DOHH2 (cell line): ENCODE data around the gene RCN1.

ENCODE experiments used
- H3F3A ChIP-seq: fragments of 200-600 bp; sonication (generic), shearing (Covaris generic); 2 replicates; pipeline ENCODE4 v1.6.0; 2016; ENCODE audit warnings: antibody characterized with exemption, mild to moderate bottlenecking; ENCODE audit not compliant: control insufficient read depth, insufficient read depth
- H3K27ac ChIP-seq: fragments of 200-600 bp; sonication (generic); 2 replicates; pipeline ENCODE4 v1.5.1; 2014; ENCODE audit warnings: low read depth, mild to moderate bottlenecking, low read length, moderate library complexity
- H3K27me3 ChIP-seq: fragments of 200-600 bp; sonication (generic); 2 replicates; pipeline ENCODE4 v1.6.1; 2014; ENCODE audit warnings: mild to moderate bottlenecking, low read length, mixed read lengths; ENCODE audit not compliant: control insufficient read depth
- H3K36me3 ChIP-seq: fragments of 200-600 bp; sonication (generic); 2 replicates; pipeline ENCODE4 v1.6.1; 2014; ENCODE audit warnings: mild to moderate bottlenecking, low read length, moderate library complexity, mixed read lengths; ENCODE audit not compliant: control insufficient read depth
- H3K4me1 ChIP-seq: fragments of 200-600 bp; sonication (generic); 2 replicates; pipeline ENCODE4 v1.6.1; 2014; ENCODE audit warnings: mild to moderate bottlenecking, low read length, mixed read lengths; ENCODE audit not compliant: control insufficient read depth
- H3K4me2 ChIP-seq: fragments of 200-600 bp; sonication (generic); 2 replicates; pipeline ENCODE4 v1.6.0; 2014; ENCODE audit warnings: mild to moderate bottlenecking, low read length, moderate library complexity
- H3K4me3 ChIP-seq: fragments of 200-600 bp; sonication (generic); 2 replicates; pipeline ENCODE4 v1.5.1; 2014; ENCODE audit warnings: mild to moderate bottlenecking, low read length, mixed read lengths
- H3K79me2 ChIP-seq: fragments of 200-600 bp; sonication (generic); 2 replicates; pipeline ENCODE4 v1.6.1; 2014; ENCODE audit warnings: mild to moderate bottlenecking, low read length, mixed read lengths; ENCODE audit not compliant: control insufficient read depth
- H3K9me2 ChIP-seq: fragments of 200-600 bp; sonication (generic); replicated peaks from 2 replicates; pipeline ENCODE4 v1.6.1; 2014; ENCODE audit warnings: mild to moderate bottlenecking, low read length, mixed read lengths; ENCODE audit not compliant: control insufficient read depth
- H3K9me3 ChIP-seq: fragments of 200-600 bp; sonication (generic); 2 replicates; pipeline ENCODE4 v1.6.1; 2014; ENCODE audit warnings: antibody characterized with exemption, low read length, mixed read lengths; ENCODE audit not compliant: control insufficient read depth, insufficient read depth
- H4K20me1 ChIP-seq: fragments of 200-600 bp; sonication (generic); 2 replicates; pipeline ENCODE4 v1.6.0; 2014; ENCODE audit warnings: low read depth, mild to moderate bottlenecking, antibody characterized with exemption, low read length, moderate library complexity; ENCODE audit not compliant: control insufficient read depth, insufficient read depth
- EZH2phosphoT487 ChIP-seq: fragments of 200-600 bp; sonication (generic); IDR thresholded peaks from 2 replicates; pipeline ENCODE4 v1.6.1; 2017; ENCODE audit warnings: borderline replicate concordance, mild to moderate bottlenecking, antibody characterized with exemption, low read length, moderate library complexity, mixed read lengths
- TF ChIP-seq, protein P1 (sequence below): fragments of 200-600 bp; sonication (generic); IDR thresholded peaks from one replicate; pipeline ENCODE4 v1.5.1; 2014; ENCODE audit warnings: antibody characterized with exemption, mild to moderate bottlenecking, low read depth, low read length; ENCODE audit not compliant: poor library complexity, severe bottlenecking

Gene RCN1

DNA sequence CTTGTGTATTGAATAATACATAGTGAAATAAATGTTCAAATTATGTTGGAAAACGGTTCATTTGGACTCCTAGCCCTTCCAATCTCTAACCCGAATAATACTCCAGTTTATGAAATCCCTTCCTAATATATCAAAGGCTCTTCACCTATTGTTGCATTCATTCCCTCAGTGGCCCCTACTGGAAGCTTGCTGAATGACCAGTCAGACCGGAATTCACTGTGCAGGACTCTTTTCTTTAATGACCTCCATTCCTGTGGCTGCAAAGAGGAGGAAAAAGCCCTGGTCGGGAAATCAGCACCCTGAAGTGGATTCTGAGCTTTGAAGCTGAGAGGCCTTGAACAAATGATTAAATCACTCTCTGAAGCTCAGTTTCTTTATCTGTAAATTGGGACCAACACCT is 19.1 kb upstream of the RCN1 start:
- no peaks in the 10 kb centered on the region for H4K20me1 ChIP-seq
- no peak overlapping the region for H3K4me2 ChIP-seq
- no peak overlapping the region for H3K4me3 ChIP-seq
- no peaks in the 10 kb centered on the region for H3K27me3 ChIP-seq
- no peaks in the 10 kb centered on the region for H3K79me2 ChIP-seq
- no peaks in the 10 kb centered on the region for H3K36me3 ChIP-seq
- no peaks in the 10 kb centered on the region for H3K9me2 ChIP-seq
- no peaks in the 10 kb centered on the region for H3K4me1 ChIP-seq
- no peak for TF ChIP-seq EZH2phosphoT487
- TF ChIP-seq, protein P1, sequence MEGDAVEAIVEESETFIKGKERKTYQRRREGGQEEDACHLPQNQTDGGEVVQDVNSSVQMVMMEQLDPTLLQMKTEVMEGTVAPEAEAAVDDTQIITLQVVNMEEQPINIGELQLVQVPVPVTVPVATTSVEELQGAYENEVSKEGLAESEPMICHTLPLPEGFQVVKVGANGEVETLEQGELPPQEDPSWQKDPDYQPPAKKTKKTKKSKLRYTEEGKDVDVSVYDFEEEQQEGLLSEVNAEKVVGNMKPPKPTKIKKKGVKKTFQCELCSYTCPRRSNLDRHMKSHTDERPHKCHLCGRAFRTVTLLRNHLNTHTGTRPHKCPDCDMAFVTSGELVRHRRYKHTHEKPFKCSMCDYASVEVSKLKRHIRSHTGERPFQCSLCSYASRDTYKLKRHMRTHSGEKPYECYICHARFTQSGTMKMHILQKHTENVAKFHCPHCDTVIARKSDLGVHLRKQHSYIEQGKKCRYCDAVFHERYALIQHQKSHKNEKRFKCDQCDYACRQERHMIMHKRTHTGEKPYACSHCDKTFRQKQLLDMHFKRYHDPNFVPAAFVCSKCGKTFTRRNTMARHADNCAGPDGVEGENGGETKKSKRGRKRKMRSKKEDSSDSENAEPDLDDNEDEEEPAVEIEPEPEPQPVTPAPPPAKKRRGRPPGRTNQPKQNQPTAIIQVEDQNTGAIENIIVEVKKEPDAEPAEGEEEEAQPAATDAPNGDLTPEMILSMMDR = no peak
- H3K9me3 ChIP-seq = no peaks in the 10 kb centered on the region
- no peaks in the 10 kb centered on the region for H3F3A ChIP-seq
- H3K27ac ChIP-seq = no peak overlapping the region

DNA sequence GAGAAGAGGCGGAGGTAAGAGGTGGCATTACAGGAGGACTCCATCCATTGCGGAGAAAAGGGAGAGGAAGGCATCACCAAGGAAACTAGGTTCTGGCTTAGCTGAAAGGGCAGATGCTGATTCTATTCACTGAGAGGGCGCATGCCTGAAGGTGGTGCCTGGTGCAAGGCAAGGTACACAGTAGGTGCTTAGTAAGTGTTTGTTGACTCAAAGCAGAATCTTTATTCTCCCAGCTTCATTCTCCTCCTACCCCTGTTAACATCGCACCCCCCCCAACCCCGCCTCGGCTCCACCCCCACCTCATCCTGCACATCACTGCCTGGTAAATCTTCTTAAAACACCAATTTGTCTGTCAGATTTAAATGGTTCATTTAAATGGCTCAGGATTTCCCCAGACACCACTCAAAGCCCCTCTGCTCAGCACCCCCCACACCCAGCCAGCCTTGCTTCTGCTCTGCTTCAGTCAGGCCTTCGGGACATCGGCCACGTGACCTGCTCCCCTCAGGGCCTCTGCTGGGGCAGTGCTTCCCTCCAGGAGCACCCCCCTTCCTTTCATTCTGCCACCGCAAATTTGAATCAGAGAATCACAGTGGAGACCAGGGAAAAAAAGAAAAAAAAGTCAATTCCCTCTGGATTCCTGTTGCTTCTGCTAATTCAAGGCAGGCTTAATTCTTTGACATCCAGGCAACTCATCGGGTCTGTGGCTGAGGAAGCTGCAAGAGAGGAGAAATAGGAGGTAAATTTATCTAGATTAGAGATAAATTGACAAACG is 17.8 kb upstream of the RCN1 start:
- no peaks in the 10 kb centered on the region for H4K20me1 ChIP-seq
- no peaks in the 10 kb centered on the region for H3K4me1 ChIP-seq
- no peaks in the 10 kb centered on the region for H3K27me3 ChIP-seq
- no peaks in the 10 kb centered on the region for H3K79me2 ChIP-seq
- H3K4me2 ChIP-seq = no peak overlapping the region
- H3K9me2 ChIP-seq = no peaks in the 10 kb centered on the region
- H3K9me3 ChIP-seq = no peaks in the 10 kb centered on the region
- TF ChIP-seq, protein P1 = no peak
- TF ChIP-seq EZH2phosphoT487 = no peak
- H3K36me3 ChIP-seq = no peaks in the 10 kb centered on the region
- no peak overlapping the region for H3K27ac ChIP-seq
- H3K4me3 ChIP-seq = no peak overlapping the region
- H3F3A ChIP-seq = no peaks in the 10 kb centered on the region

DNA sequence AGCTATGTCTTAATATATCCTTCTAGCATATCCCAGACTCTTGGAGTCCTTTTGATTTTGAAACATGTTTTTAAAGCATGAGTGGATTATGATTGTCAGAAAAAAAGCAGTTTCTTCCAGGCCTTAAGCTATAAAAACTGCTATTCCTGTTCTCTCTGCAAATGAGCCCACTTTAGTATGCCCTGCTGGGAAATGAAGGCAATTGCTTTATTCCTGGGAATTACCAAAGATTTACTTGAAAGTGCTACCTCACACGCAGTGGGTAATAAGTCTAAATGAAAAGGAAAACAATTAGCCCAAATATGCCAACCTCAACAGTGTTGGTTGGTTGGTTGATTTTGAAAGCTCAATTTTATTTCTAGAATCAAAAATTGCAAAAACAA is 17.2 kb upstream of the RCN1 start:
- no peak overlapping the region for H3K4me3 ChIP-seq
- H3K79me2 ChIP-seq = no peaks in the 10 kb centered on the region
- TF ChIP-seq EZH2phosphoT487 = no peak
- TF ChIP-seq, protein P1 = no peak
- no peak overlapping the region for H3K4me2 ChIP-seq
- H3K27ac ChIP-seq = no peak overlapping the region
- no peaks in the 10 kb centered on the region for H3K4me1 ChIP-seq
- no peaks in the 10 kb centered on the region for H3K27me3 ChIP-seq
- no peaks in the 10 kb centered on the region for H3K9me2 ChIP-seq
- no peaks in the 10 kb centered on the region for H3F3A ChIP-seq
- no peaks in the 10 kb centered on the region for H4K20me1 ChIP-seq
- H3K36me3 ChIP-seq = no peaks in the 10 kb centered on the region
- no peaks in the 10 kb centered on the region for H3K9me3 ChIP-seq
